Right lobe of liver (tissue), 6 donors: ENCODE data around the gene FGD2. TPM values are rescaled to one million over a fixed set of nuclear protein-coding genes. Genes with fewer than 3 reads are reported as not detected.

ENCODE experiments used
- ATAC-seq, 4 donors: fragments of 200-7000 bp; cut with Tn5 transposase; one replicate each; pipeline ENCODE4 v1.9.1; 2020; ENCODE audit warnings: mild to moderate bottlenecking in 4 of 4, moderate library complexity in 4 of 4
- DNase-seq, 3 donors: peaks; one replicate each; pipeline ENCODE4 v3.0.0-alpha.2; 2020
- H3K27ac ChIP-seq, 3 donors: fragments of 200-600 bp; one replicate each; pipeline ENCODE4 v1.8.0; 2022
- H3K27me3 ChIP-seq, 2 donors: fragments of 200-600 bp; one replicate each; pipeline ENCODE4 v1.8.0; 2022
- H3K36me3 ChIP-seq, 4 donors: fragments of 200-600 bp; sonication (generic) in 1 of 4; one replicate each; pipeline versions ENCODE4 v1.5.1 to v1.8.0; 2017 to 2022; ENCODE audit warnings: control low read depth in 1 of 4
- H3K4me1 ChIP-seq, 4 donors: fragments of 200-600 bp; sonication (generic) in 1 of 4; one replicate each; pipeline versions ENCODE4 v1.5.1 to v1.8.0; 2017 to 2022; ENCODE audit warnings: control low read depth in 1 of 4
- H3K4me3 ChIP-seq, 3 donors: fragments of 200-600 bp; one replicate each; pipeline ENCODE4 v1.8.0; 2022
- H3K9me3 ChIP-seq, 4 donors: fragments of 200-600 bp; sonication (generic) in 1 of 4; one replicate each; pipeline versions ENCODE4 v1.5.1 to v1.8.0; 2017 to 2022; ENCODE audit warnings: control low read depth in 1 of 4
- POLR2A ChIP-seq: fragments of 450-650 bp; IDR thresholded peaks from one replicate; pipeline ENCODE4 v1.6.1; 2017; ENCODE audit warnings: antibody characterized with exemption, mild to moderate bottlenecking
- WGBS: methylation state at CpG from one replicate; pipeline ENCODE4 v1.1.6; 2018; ENCODE audit warnings: low coverage, low lambda C conversion rate; ENCODE audit not compliant: insufficient coverage; ENCODE audit errors: missing lambda C conversion rate; 5-methylcytosine and 5-hydroxymethylcytosine counted together
- intact Hi-C, 2 donors: fragments of 100-400 bp; cut with DNase I; formaldehyde crosslinking; loops; one replicate each; pipeline versions ENCODE4 v1.11.2 to v1.14.1; 2022
- total RNA-seq, 6 experiments: library from RNA; depleted of rRNA in 2 of 6; stranded (reverse); fragments of >200 nt in 2 of 6; fragmentation: NEBNext Ultra II Directional in 3 of 6; extraction: Animal tissue kit (Norgen Biotek cat#: 25700) in 3 of 6; gene quantifications; one replicate each; pipeline versions ENCODE4 v1.1.0 to v1.2.4, GENCODE V29; 2016 to 2023
- TF ChIP-seq, protein P1 (sequence below), 4 donors: fragments of 200-600 bp in 3 of 4; fragments of 450-650 bp in 1 of 4; IDR thresholded peaks; one replicate each; pipeline versions ENCODE4 v1.5.1 to v1.8.0; 2016 to 2022; ENCODE audit warnings: antibody characterized with exemption in 4 of 4, mild to moderate bottlenecking in 2 of 4
- donor health status: DM: no; HTN: yes; CAD: no.
- donor health status: DM: no; HTN: no; CAD: no.
- donor health status: DM: no; HTN: no; CAD: no.
- donor health status: DM: no; HTN: yes; CAD: no.
- donor health status: DM: no; HTN: yes; CAD: no.

The FGD2 gene
- total RNA-seq, 6 experiments from 2014 or later: 6.6 to 15.6 (median 9.6) TPM

GRCh38 chr6:37030599-37030998 lies 25.1 kb downstream of the FGD2 start:
- no peaks in the 10 kb centered on the region for H3K9me3 ChIP-seq
- H3K27me3 ChIP-seq: no peaks in the 10 kb centered on the region
- 62% methylated on average over 2 of the region's 2 CpGs for WGBS
- no peak overlapping the region for H3K27ac ChIP-seq
- no peaks in the 10 kb centered on the region for H3K36me3 ChIP-seq
- intact Hi-C loops: no loop called here
- DNase-seq: no peak
- TF ChIP-seq, protein P1, sequence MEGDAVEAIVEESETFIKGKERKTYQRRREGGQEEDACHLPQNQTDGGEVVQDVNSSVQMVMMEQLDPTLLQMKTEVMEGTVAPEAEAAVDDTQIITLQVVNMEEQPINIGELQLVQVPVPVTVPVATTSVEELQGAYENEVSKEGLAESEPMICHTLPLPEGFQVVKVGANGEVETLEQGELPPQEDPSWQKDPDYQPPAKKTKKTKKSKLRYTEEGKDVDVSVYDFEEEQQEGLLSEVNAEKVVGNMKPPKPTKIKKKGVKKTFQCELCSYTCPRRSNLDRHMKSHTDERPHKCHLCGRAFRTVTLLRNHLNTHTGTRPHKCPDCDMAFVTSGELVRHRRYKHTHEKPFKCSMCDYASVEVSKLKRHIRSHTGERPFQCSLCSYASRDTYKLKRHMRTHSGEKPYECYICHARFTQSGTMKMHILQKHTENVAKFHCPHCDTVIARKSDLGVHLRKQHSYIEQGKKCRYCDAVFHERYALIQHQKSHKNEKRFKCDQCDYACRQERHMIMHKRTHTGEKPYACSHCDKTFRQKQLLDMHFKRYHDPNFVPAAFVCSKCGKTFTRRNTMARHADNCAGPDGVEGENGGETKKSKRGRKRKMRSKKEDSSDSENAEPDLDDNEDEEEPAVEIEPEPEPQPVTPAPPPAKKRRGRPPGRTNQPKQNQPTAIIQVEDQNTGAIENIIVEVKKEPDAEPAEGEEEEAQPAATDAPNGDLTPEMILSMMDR (IDR thresholded peaks at IDR 0.05): no peak
- no peaks in the 10 kb centered on the region for H3K4me1 ChIP-seq
- ATAC-seq: no peak
- H3K4me3 ChIP-seq: no peak overlapping the region

DNA sequence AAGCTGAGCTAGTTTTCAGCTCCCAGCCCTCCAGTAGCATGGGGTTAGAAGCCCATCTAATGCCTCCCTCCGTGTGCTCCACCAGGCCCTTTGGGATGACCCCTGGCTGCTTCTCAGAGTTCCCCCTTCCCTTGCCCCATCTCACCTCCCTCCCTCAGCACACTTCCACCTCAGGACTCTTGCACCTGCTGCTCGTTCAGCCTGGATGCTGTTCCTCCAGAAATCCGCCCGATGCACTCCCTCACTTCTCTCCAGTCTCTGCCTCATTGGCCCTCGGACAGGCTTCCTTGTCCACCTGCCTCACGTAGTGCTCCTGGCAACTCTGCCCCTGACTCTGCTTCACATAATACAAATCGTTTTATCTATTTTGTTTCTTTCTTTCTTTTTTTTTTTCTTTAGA lies 26.8 kb downstream of the FGD2 start:
- Histone ChIP-seq H3K36me3 (no peaks in the 10 kb centered on the region), H3K27me3 (no peaks in the 10 kb centered on the region), H3K4me3 (no peak overlapping the region), H3K4me1 (no peaks in the 10 kb centered on the region), H3K27ac (no peak overlapping the region), H3K9me3 (no peaks in the 10 kb centered on the region)
- TF ChIP-seq, protein P1 (IDR thresholded peaks at IDR 0.05): no peak
- ATAC-seq (no peak), DNase-seq (no peak)
- intact Hi-C loops: no loop called here
- 82% methylated on average over 7 of the region's 7 CpGs for WGBS

- Histone ChIP-seq H3K4me1 (peaks cover 0 to 5% (median 2%) of the 10 kb centered on the region in 4 donors), H3K27ac (no peak overlapping the region), H3K9me3 (no peaks in the 10 kb centered on the region), H3K4me3 (no peak overlapping the region), H3K27me3 (no peaks in the 10 kb centered on the region), H3K36me3 (no peaks in the 10 kb centered on the region)
- intact Hi-C loops: no loop called here
- ATAC-seq (no peak), DNase-seq (no peak)
- 45% methylated on average over 5 of the region's 7 CpGs for WGBS
- no peak for TF ChIP-seq POLR2A
- TF ChIP-seq, protein P1 (IDR thresholded peaks at IDR 0.05): no peak
Observed at GRCh38 chr6:37033255-37033654, 27.8 kb downstream of the FGD2 start.

DNA sequence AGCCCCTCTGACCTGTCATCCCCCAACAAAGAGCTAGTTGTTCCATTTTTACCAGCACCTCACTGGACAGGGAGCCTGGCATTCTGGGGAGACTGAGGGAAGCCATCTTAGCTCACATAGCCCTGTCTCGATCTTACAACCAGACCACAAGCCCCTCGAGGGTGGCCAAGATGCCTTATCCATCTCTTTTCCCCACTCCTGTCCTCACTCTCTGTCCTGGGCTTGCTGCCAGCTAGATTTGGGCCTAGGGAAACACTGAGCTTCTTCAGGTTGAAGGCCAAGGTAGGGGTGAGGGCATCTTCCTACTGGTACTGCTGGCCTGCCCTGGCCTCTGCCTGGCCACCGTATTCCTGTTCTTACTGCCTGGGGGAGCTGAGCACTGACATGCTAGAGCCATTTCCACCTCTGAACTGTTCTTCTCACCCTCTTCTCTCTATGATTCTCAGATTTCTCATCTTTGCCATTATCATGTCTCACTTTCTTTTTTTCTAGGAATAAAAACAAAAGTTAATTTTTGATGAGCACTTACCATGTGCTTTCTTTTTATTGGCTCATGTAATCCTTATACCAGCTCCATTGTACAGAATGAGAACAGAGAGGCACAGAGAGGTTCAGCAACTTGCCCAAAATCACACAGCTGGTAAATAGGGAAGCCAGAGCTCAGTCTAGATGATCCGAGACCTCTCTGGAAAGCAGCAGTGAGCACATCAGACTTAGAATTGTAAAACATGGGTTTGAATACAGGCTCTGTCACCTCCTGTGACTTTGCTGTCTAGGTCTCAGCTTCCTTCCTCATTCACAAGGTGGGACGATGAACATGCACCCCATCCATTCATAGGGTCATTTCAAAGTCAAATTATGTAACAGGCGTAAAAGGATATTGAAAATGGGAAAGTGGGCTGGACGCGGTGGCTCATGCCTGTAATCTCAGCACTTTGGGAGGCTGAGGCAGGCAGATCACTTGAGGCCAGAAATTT lies 28.7 kb downstream of the FGD2 start:
- no peak for ATAC-seq
- 61% methylated on average over 5 of the region's 8 CpGs for WGBS
- no peak overlapping the region for H3K27ac ChIP-seq
- H3K27me3 ChIP-seq: no peaks in the 10 kb centered on the region
- TF ChIP-seq POLR2A: no peak
- TF ChIP-seq, protein P1 (IDR thresholded peaks at IDR 0.05): no peak
- no peaks in the 10 kb centered on the region for H3K36me3 ChIP-seq
- H3K4me3 ChIP-seq: no peak overlapping the region
- intact Hi-C loops: no loop called here
- H3K9me3 ChIP-seq: no peaks in the 10 kb centered on the region
- H3K4me1 ChIP-seq: peaks cover 0 to 10% (median 3%) of the 10 kb centered on the region in 4 donors
- no peak for DNase-seq
